ENCODE results near the gene ZBTB20. TPM values are rescaled to one million over a fixed set of nuclear protein-coding genes. Genes with fewer than 3 reads are reported as not detected.

Gene ZBTB20
- total and polyA plus RNA-seq, 10 of the 15 experiments (the other 5 are each of a cell fraction or from before 2014, with no cell fraction given), result 0.20 to 5.5 (median 2.2) TPM

DNA sequence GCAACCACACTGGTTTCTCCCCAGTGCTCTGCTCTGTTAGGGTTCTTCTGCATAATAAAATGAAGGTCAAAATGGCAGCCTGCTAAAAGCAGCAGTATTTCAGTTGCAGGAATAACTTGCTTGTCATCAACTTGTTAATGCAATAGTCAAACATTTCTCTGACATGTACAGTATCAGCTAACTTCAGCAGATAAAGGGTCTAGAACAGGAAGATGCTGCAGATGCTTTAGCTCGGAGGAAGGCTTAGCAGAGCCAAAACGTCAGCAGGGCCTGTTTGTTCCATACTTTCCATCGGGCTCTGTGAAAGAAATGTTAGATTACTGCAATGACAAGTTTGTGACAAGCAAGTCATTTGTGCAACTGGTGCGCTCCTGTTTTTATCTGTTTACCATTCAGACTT is 561.4 kb downstream of the ZBTB20 start:
- ATAC-seq (no peak), DNase-seq (ENCODE audit: low read depth, low spot score) (no peak), FAIRE-seq (no peak)
- H3K79me2 ChIP-seq (ENCODE audit: control insufficient read depth, insufficient read depth, low read length), result no peaks in the 10 kb centered on the region
- peaks cover 25% of the 10 kb centered on the region for H3K4me1 ChIP-seq (ENCODE audit: control insufficient read depth, insufficient read depth, low read length)
- no peak overlapping the region for H3K9ac ChIP-seq (ENCODE audit: control insufficient read depth, insufficient read depth, low read length)
- in situ Hi-C loops (cut with MboI) (no loop called here), intact Hi-C loops (cut with micrococcal nuclease; ENCODE audit: unreplicated experiment) (no loop called here)
- no peaks in the 10 kb centered on the region for H3K9me3 ChIP-seq (replicated peaks; ENCODE audit: control insufficient read depth, insufficient read depth, low read length)
- H3K4me2 ChIP-seq (ENCODE audit: control insufficient read depth, insufficient read depth), result no peak overlapping the region
- H3K36me3 ChIP-seq (ENCODE audit: control insufficient read depth in 2 of 2, insufficient read depth in 2 of 2, low read length in 1 of 2), result no peaks in the 10 kb centered on the region
- ChIA-PET POLR2A (no interaction called here), RAD21 (ENCODE audit: unreplicated experiment) (no interaction called here), CTCF (interaction anchor here (1.9 kb wide), 1 partner anchor 59 kb away, joined by 4 read pairs; no protein-coding TSS in a partner anchor), SMC1A (ENCODE audit: uncharacterized antibody, unreplicated experiment) (interaction anchor here (0.7 kb wide), 1 partner anchor 18 kb away, joined by 4 read pairs; no protein-coding TSS in a partner anchor)
- TF ChIP-seq POLR2AphosphoS2 (IDR thresholded peaks at IDR 0.05; ENCODE audit: low read depth, low read length) (no peak), YY1 (IDR thresholded peaks at IDR 0.05; ENCODE audit: low read depth, low read length) (no peak), SMC3 (IDR thresholded peaks at IDR 0.05; ENCODE audit: borderline replicate concordance, low read length) (no peak), ZNF384 (IDR thresholded peaks at IDR 0.05; ENCODE audit: borderline replicate concordance, low read depth, low read length) (no peak), NR2F1 (conservative IDR thresholded peaks at IDR 0.05) (no peak), TAF1 (IDR thresholded peaks at IDR 0.05; ENCODE audit: borderline replicate concordance, low read depth, low read length) (no peak), TCF7 (IDR thresholded peaks at IDR 0.05; ENCODE audit: borderline replicate concordance) (no peak), EED (IDR thresholded peaks at IDR 0.05; ENCODE audit: low read depth) (no peak), JUNB (IDR thresholded peaks at IDR 0.05) (no peak), STAT3 (IDR thresholded peaks at IDR 0.05; ENCODE audit: low read depth, low read length) (no peak), SUZ12 (IDR thresholded peaks at IDR 0.05; ENCODE audit: unreplicated experiment) (no peak), CBFB (IDR thresholded peaks at IDR 0.05; ENCODE audit: low read depth) (no peak)
- TF ChIP-seq, protein P1, sequence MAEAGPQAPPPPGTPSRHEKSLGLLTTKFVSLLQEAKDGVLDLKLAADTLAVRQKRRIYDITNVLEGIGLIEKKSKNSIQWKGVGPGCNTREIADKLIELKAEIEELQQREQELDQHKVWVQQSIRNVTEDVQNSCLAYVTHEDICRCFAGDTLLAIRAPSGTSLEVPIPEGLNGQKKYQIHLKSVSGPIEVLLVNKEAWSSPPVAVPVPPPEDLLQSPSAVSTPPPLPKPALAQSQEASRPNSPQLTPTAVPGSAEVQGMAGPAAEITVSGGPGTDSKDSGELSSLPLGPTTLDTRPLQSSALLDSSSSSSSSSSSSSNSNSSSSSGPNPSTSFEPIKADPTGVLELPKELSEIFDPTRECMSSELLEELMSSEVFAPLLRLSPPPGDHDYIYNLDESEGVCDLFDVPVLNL (IDR thresholded peaks at IDR 0.05; ENCODE audit: low read depth, low read length), result no peak
- TF ChIP-seq, protein P2, sequence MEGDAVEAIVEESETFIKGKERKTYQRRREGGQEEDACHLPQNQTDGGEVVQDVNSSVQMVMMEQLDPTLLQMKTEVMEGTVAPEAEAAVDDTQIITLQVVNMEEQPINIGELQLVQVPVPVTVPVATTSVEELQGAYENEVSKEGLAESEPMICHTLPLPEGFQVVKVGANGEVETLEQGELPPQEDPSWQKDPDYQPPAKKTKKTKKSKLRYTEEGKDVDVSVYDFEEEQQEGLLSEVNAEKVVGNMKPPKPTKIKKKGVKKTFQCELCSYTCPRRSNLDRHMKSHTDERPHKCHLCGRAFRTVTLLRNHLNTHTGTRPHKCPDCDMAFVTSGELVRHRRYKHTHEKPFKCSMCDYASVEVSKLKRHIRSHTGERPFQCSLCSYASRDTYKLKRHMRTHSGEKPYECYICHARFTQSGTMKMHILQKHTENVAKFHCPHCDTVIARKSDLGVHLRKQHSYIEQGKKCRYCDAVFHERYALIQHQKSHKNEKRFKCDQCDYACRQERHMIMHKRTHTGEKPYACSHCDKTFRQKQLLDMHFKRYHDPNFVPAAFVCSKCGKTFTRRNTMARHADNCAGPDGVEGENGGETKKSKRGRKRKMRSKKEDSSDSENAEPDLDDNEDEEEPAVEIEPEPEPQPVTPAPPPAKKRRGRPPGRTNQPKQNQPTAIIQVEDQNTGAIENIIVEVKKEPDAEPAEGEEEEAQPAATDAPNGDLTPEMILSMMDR (IDR thresholded peaks at IDR 0.05 in 2 of 3, conservative IDR thresholded peaks at IDR 0.05 in 1 of 3; ENCODE audit: control insufficient read depth in 2 of 3, extremely low read depth in 1 of 3, insufficient read depth in 1 of 3, low read depth in 3 of 3, low read length in 3 of 3), result no peak
- TF ChIP-seq, protein P3, sequence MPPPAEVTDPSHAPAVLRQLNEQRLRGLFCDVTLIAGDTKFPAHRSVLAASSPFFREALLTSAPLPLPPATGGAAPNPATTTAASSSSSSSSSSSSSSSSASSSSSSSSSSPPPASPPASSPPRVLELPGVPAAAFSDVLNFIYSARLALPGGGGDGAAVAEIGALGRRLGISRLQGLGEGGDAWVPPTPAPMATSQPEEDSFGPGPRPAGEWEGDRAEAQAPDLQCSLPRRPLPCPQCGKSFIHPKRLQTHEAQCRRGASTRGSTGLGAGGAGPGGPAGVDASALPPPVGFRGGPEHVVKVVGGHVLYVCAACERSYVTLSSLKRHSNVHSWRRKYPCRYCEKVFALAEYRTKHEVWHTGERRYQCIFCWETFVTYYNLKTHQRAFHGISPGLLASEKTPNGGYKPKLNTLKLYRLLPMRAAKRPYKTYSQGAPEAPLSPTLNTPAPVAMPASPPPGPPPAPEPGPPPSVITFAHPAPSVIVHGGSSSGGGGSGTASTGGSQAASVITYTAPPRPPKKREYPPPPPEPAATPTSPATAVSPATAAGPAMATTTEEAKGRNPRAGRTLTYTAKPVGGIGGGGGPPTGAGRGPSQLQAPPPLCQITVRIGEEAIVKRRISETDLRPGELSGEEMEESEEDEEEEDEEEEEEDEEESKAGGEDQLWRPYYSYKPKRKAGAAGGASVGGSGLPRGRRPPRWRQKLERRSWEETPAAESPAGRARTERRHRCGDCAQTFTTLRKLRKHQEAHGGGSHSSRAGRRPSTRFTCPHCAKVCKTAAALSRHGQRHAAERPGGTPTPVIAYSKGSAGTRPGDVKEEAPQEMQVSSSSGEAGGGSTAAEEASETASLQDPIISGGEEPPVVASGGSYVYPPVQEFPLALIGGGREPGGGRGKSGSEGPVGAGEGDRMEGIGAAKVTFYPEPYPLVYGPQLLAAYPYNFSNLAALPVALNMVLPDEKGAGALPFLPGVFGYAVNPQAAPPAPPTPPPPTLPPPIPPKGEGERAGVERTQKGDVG (CRISPR knock-in tag; IDR thresholded peaks at IDR 0.05), result no peak
- TF ChIP-seq, protein P4, sequence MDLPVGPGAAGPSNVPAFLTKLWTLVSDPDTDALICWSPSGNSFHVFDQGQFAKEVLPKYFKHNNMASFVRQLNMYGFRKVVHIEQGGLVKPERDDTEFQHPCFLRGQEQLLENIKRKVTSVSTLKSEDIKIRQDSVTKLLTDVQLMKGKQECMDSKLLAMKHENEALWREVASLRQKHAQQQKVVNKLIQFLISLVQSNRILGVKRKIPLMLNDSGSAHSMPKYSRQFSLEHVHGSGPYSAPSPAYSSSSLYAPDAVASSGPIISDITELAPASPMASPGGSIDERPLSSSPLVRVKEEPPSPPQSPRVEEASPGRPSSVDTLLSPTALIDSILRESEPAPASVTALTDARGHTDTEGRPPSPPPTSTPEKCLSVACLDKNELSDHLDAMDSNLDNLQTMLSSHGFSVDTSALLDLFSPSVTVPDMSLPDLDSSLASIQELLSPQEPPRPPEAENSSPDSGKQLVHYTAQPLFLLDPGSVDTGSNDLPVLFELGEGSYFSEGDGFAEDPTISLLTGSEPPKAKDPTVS (IDR thresholded peaks at IDR 0.05; ENCODE audit: low read depth, low read length), result no peak
- H3K27me3 ChIP-seq (replicated peaks in 1 of 2; ENCODE audit: control insufficient read depth in 2 of 2, insufficient read depth in 2 of 2, low read length in 1 of 2), result no peaks in the 10 kb centered on the region
- WGBS (ENCODE audit: insufficient coverage, insufficient replicate concordance, low lambda C conversion rate, missing lambda C conversion rate), result 92% methylated on average over 4 of the region's 4 CpGs
- no peak overlapping the region for H3K27ac ChIP-seq (ENCODE audit: control insufficient read depth, insufficient read depth)
- H4K20me1 ChIP-seq (ENCODE audit: control insufficient read depth, insufficient read depth), result no peaks in the 10 kb centered on the region
- BruUV-seq (replicated peaks), result no TSS peak
- no peak overlapping the region for H3K4me3 ChIP-seq
- no peak overlapping the region for H2AFZ ChIP-seq (ENCODE audit: control insufficient read depth, low read depth, low read length)
